ENCODE data around the gene RIMOC1.
A peak's percentile ranks its signal among the peaks of the same experiment; 100 is the strongest.
"Not testable (repeated sequence)": the region's sequence is repeated elsewhere in the genome, so short reads cannot be mapped to it uniquely, and the experiment has no call there.

The RIMOC1 gene

DNA sequence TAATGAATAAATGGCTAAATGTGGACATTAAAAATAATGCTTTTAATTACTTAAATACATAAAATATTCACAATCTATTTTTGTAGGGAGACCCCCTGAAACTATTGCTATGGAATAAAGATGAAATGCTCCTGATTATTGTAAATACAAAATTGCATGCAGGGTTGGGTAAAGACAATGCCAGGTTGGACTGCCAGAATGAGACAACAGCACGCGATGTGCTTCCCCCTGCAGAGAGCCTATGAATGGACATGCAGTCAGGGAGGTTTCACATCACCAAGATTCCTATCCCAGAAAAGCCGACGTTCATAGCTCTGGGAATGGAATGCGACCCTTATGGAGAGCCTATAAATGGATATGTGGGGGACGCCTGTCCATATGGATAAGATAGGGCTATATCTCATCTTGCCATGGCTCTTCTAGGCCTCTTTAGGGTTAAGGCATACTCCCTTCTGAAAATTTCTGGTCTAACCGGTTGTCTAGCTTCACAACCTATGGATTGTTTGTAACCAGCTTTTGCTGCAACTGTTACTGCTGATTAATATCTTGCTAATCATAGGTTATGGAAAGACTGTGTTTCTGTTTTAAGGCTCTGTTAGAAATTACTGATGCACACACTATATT, 41.3 kb downstream of the RIMOC1 start:
- H2BK12ac ChIP-seq (ENCODE audit: low read length); H4K8ac ChIP-seq (ENCODE audit: low read depth, low read length); H3K79me1 ChIP-seq (ENCODE audit: low read length); H3K18ac ChIP-seq (ENCODE audit: low read length); H2AFZ ChIP-seq (ENCODE audit: insufficient read depth, low read length, poor library complexity); H2AK5ac ChIP-seq (ENCODE audit: low read length); H3K23ac ChIP-seq (ENCODE audit: low read length); H3K9me3 ChIP-seq (ENCODE audit: insufficient read depth, low read depth, low read length); H3K36me3 ChIP-seq (ENCODE audit: control insufficient read depth in 1 of 2, insufficient read depth in 2 of 2, low read length in 2 of 2); H2BK120ac ChIP-seq (ENCODE audit: insufficient read depth, low read length, poor library complexity); H3K9ac ChIP-seq (ENCODE audit: low read length); H4K91ac ChIP-seq (ENCODE audit: low read depth, low read length); H3K27me3 ChIP-seq (ENCODE audit: insufficient read depth, low read length); H3K14ac ChIP-seq (ENCODE audit: low read length); H3K27ac ChIP-seq (ENCODE audit: low read depth, low read length); H2BK5ac ChIP-seq (ENCODE audit: low read depth, low read length, poor library complexity); H3K4me2 ChIP-seq (ENCODE audit: low read length); H3K79me2 ChIP-seq (ENCODE audit: control insufficient read depth, insufficient read depth, low read length, poor library complexity); H3K4ac ChIP-seq (ENCODE audit: low read depth, low read length); H3K4me3 ChIP-seq (ENCODE audit: low read depth, low read length); H3K4me1 ChIP-seq (ENCODE audit: control insufficient read depth in 1 of 2, insufficient read depth in 2 of 2, low read length in 2 of 2); H4K12ac ChIP-seq (ENCODE audit: low read depth, low read length): not testable (repeated sequence)
- WGBS (ENCODE audit: extremely low coverage, insufficient coverage, insufficient read length), result no CpG with 5 or more reads among the region's 7 CpGs
- DNase-seq, result peak in 1 of 2 donors; percentile 65

DNA sequence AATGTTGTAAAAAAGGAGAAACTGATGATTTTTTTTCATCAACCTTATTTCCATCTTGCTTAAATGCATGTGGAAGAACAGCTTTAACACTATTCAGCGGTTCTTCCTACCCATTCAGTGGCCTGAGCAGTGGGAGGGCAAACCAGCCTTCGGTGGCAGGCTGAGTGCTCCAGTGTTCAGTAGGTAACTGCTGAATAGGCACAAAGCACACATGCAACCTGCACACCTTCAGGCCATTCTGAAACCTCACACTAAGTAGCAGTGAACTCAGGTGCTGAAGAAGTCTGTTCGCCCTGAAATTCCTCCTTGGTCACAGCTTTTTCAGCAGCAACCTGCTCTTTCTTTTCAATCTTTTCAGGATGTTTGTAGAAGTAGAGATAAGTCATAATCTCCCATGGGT, 47.1 kb downstream of the RIMOC1 start:
- Histone ChIP-seq H3K36me3 (ENCODE audit: control insufficient read depth in 1 of 2, insufficient read depth in 2 of 2, low read length in 2 of 2) (no peaks in the 10 kb centered on the region), H3K4me3 (ENCODE audit: low read depth, low read length) (peak overlapping the region; percentile 28)
- no CpG with 5 or more reads among the region's 3 CpGs for WGBS (ENCODE audit: extremely low coverage, insufficient coverage, insufficient read length)

More for the DNA sequence above, 47.1 kb downstream of the RIMOC1 start:
- Histone ChIP-seq H3K79me1 (ENCODE audit: low read length) (no peaks in the 10 kb centered on the region), H3K14ac (ENCODE audit: low read length) (no peak overlapping the region), H3K9ac (ENCODE audit: low read length) (no peak overlapping the region), H4K8ac (ENCODE audit: low read depth, low read length) (no peak overlapping the region), H2BK5ac (ENCODE audit: low read depth, low read length, poor library complexity) (no peak overlapping the region), H4K12ac (ENCODE audit: low read depth, low read length) (no peak overlapping the region), H3K4me1 (ENCODE audit: control insufficient read depth in 1 of 2, insufficient read depth in 2 of 2, low read length in 2 of 2) (no peaks in the 10 kb centered on the region), H3K27ac (ENCODE audit: low read depth, low read length) (no peak overlapping the region), H3K27me3 (ENCODE audit: insufficient read depth, low read length) (no peaks in the 10 kb centered on the region), H3K9me3 (ENCODE audit: insufficient read depth, low read depth, low read length) (peaks cover 2% of the 10 kb centered on the region), H3K18ac (ENCODE audit: low read length) (no peak overlapping the region), H2AFZ (ENCODE audit: insufficient read depth, low read length, poor library complexity) (no peak overlapping the region), H2BK12ac (ENCODE audit: low read length) (no peak overlapping the region), H3K23ac (ENCODE audit: low read length) (peak overlapping the region; percentile 73), H3K4ac (ENCODE audit: low read depth, low read length) (no peak overlapping the region), H4K91ac (ENCODE audit: low read depth, low read length) (no peak overlapping the region), H2AK5ac (ENCODE audit: low read length) (no peak overlapping the region), H3K79me2 (ENCODE audit: control insufficient read depth, insufficient read depth, low read length, poor library complexity) (no peaks in the 10 kb centered on the region), H3K4me2 (ENCODE audit: low read length) (no peak overlapping the region), H2BK120ac (ENCODE audit: insufficient read depth, low read length, poor library complexity) (no peak overlapping the region)
- no peak for DNase-seq
